CD8-positive, alpha-beta memory T cell (primary cell): Measurements from ENCODE around the gene DSG3. TPM values are rescaled to one million over a fixed set of nuclear protein-coding genes. Genes with fewer than 3 reads are reported as not detected.

Experiments used
- CTCF ChIA-PET: fragments of 350-600 bp; sonication (Branson Sonifier 250); formaldehyde crosslinking; loops from one replicate; lab custom pipeline; 2021; ENCODE audit warnings: antibody characterized with exemption; lab: Charles Lee
- POLR2A ChIA-PET: fragments of 350-600 bp; sonication (Branson Sonifier 250); formaldehyde crosslinking; loops from one replicate; lab custom pipeline; 2021; ENCODE audit warnings: antibody characterized with exemption; lab: Charles Lee
- DNase-seq, 5 donors: peaks; one replicate each; pipeline versions ENCODE4 v3.0.0 to v3.0.0-alpha.2; 2020 to 2022; ENCODE audit warnings: mixed read lengths in 1 of 5
- H3K27ac ChIP-seq: one replicate; pipeline ENCODE4 v1.7.0; 2013; ENCODE audit warnings: low read depth, mild to moderate bottlenecking, low read length, moderate library complexity
- H3K27me3 ChIP-seq: 2 replicates; pipeline ENCODE4 v1.7.0; 2013; ENCODE audit warnings: low read length, mild to moderate bottlenecking; ENCODE audit not compliant: insufficient read depth, poor library complexity, severe bottlenecking
- H3K36me3 ChIP-seq: 2 replicates; pipeline ENCODE4 v1.7.0; 2013; ENCODE audit warnings: mild to moderate bottlenecking, low read length, moderate library complexity; ENCODE audit not compliant: insufficient read depth
- H3K4me1 ChIP-seq: 2 replicates; pipeline ENCODE4 v1.7.0; 2013; ENCODE audit warnings: mild to moderate bottlenecking, low read length, moderate library complexity; ENCODE audit not compliant: insufficient read depth
- H3K4me3 ChIP-seq: 2 replicates; pipeline ENCODE4 v1.7.0; 2013; ENCODE audit warnings: mild to moderate bottlenecking, low read length
- H3K9me3 ChIP-seq: 2 replicates; pipeline ENCODE4 v1.7.0; 2013; ENCODE audit warnings: mild to moderate bottlenecking, low read length
- H3K27ac Mint-ChIP-seq, 8 donors: one replicate each; pipeline ENCODE4 v1.8.0; 2020 to 2021; ENCODE audit warnings: mixed read lengths in 8 of 8, mild to moderate bottlenecking in 6 of 8, inconsistent platforms in 3 of 8, moderate library complexity in 3 of 8
- H3K27me3 Mint-ChIP-seq, 2 donors: one replicate each; pipeline ENCODE4 v1.8.0; 2020 to 2021; ENCODE audit warnings: mixed read lengths in 2 of 2, mild to moderate bottlenecking in 1 of 2, moderate library complexity in 1 of 2
- H3K36me3 Mint-ChIP-seq, 3 donors: one replicate each; pipeline ENCODE4 v1.8.0; 2020 to 2021; ENCODE audit warnings: mixed read lengths in 3 of 3, inconsistent platforms in 1 of 3, mild to moderate bottlenecking in 1 of 3
- H3K4me1 Mint-ChIP-seq, 3 donors: one replicate each; pipeline ENCODE4 v1.8.0; 2020 to 2021; ENCODE audit warnings: mixed read lengths in 3 of 3, inconsistent platforms in 1 of 3, mild to moderate bottlenecking in 1 of 3
- H3K4me3 Mint-ChIP-seq, 7 donors: one replicate each; pipeline ENCODE4 v1.8.0; 2020 to 2021; ENCODE audit warnings: mixed read lengths in 7 of 7, mild to moderate bottlenecking in 6 of 7, moderate library complexity in 4 of 7, inconsistent platforms in 2 of 7
- H3K9me3 Mint-ChIP-seq, 5 donors: one replicate each; pipeline ENCODE4 v1.8.0; 2020 to 2022; ENCODE audit warnings: mixed read lengths in 5 of 5, mild to moderate bottlenecking in 3 of 5, moderate library complexity in 2 of 5, inconsistent platforms in 1 of 5
- polyA plus RNA-seq: library from polyadenylated mRNA; unstranded; fragments of 300-500 nt; fragmentation: Illumina TruSeq; gene quantifications from one replicate; pipeline ENCODE4 v1.2.3, GENCODE V29; 2021
- total RNA-seq, 2 experiments: library from RNA; stranded (reverse); gene quantifications; one replicate each; pipeline ENCODE4 v1.2.3, GENCODE V29; 2021

The DSG3 gene
- total and polyA plus RNA-seq, 3 experiments from 2014 or later: not detected

DNA sequence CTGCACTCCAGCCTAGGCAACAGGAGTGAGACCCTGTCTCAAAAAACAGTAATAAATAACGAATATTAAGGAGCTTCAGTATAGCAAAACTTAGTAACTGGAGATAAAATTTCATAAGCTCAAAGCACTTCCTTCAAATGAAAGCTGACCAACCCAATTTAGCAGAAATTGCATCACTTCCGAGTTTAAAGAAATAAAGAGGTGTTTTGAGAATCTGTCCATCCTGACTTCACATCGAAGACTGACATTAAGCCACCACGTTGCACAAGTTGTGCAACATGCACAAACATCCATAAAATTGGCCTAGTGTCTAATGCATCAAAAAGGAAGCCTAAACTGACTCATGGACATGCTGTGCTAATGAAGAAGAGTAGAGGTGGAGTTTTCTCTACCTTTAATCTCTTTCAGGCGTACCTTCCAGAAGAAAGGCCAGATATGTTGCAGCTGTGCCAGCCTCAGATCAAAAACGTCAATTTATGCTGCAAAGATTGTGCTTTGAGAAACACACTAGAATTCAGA lies 7.7 kb upstream of the DSG3 start:
- no peaks in the 10 kb centered on the region for H3K4me1 Mint-ChIP-seq
- Histone ChIP-seq H3K36me3 (no peaks in the 10 kb centered on the region), H3K9me3 (no peaks in the 10 kb centered on the region), H3K4me1 (no peaks in the 10 kb centered on the region), H3K27ac (no peak overlapping the region), H3K4me3 (no peak overlapping the region), H3K27me3 (no peaks in the 10 kb centered on the region)
- no peak overlapping the region for H3K4me3 Mint-ChIP-seq
- ChIA-PET POLR2A (no interaction called here), CTCF (no interaction called here)
- peaks cover 0 to 3% (median 0%) of the 10 kb centered on the region in 5 donors for H3K9me3 Mint-ChIP-seq
- H3K27me3 Mint-ChIP-seq: no peaks in the 10 kb centered on the region
- DNase-seq: no peak
- H3K27ac Mint-ChIP-seq: no peak overlapping the region
- no peaks in the 10 kb centered on the region for H3K36me3 Mint-ChIP-seq

- CTCF ChIA-PET: no interaction called here
- Mint-ChIP-seq H3K36me3 (no peaks in the 10 kb centered on the region), H3K4me3 (no peak overlapping the region), H3K27me3 (no peaks in the 10 kb centered on the region), H3K27ac (no peak overlapping the region), H3K4me1 (no peaks in the 10 kb centered on the region), H3K9me3 (peaks cover 0 to 3% (median 0%) of the 10 kb centered on the region in 5 donors)
- no peak for DNase-seq
- H3K27me3 ChIP-seq: no peaks in the 10 kb centered on the region
- no peaks in the 10 kb centered on the region for H3K9me3 ChIP-seq
- no peaks in the 10 kb centered on the region for H3K36me3 ChIP-seq
- H3K4me1 ChIP-seq: no peaks in the 10 kb centered on the region
- no peak overlapping the region for H3K4me3 ChIP-seq
- H3K27ac ChIP-seq: no peak overlapping the region
- POLR2A ChIA-PET: no interaction called here
Measured at GRCh38 chr18:31440787-31441186, 6.8 kb upstream of the DSG3 start.

DNA sequence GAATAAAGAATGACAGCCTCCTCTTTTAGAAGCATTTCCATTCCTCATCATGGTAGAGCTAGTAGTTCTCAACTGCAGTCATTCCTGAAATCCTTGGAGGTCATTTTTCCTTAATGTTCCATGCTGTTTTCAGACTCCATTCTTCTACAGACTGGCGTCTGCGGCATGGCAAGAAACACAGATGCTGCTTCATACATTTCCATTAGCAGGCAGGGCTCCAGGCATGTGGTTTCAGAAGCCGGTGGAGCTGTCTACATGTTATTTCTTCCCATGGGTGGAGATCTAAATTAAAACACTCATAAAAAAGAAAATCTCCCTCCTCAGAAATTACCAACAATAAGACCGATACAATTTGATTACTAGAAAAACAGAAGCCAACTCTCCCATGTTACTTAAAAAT lies 6.0 kb upstream of the DSG3 start:
- Histone ChIP-seq H3K27me3 (no peaks in the 10 kb centered on the region), H3K9me3 (no peaks in the 10 kb centered on the region), H3K27ac (no peak overlapping the region), H3K36me3 (no peaks in the 10 kb centered on the region), H3K4me3 (no peak overlapping the region), H3K4me1 (no peaks in the 10 kb centered on the region)
- Mint-ChIP-seq H3K36me3 (no peaks in the 10 kb centered on the region), H3K9me3 (peaks cover 0 to 3% (median 0%) of the 10 kb centered on the region in 5 donors), H3K4me1 (no peaks in the 10 kb centered on the region), H3K27me3 (no peaks in the 10 kb centered on the region), H3K4me3 (no peak overlapping the region), H3K27ac (no peak overlapping the region)
- DNase-seq: no peak
- POLR2A ChIA-PET: no interaction called here
- CTCF ChIA-PET: no interaction called here

DNA sequence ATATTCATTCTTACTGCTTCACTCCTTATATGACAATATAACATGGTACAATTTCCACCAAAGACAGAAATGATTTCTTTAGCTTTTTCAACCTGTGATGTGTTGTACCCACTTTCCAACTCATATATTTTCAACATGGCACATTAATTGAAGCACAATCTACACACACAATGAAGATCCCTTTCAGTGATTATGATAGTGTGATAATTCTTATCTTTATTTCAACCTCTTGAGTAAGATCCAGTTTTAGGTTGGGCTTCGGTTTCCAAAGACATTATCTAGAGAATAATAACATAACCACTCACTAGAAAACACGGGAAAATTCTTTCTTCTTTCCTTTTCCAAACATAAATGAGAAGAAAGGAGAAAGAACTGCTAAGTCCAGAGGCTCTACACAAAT lies 3.4 kb upstream of the DSG3 start:
- Mint-ChIP-seq H3K27me3 (no peaks in the 10 kb centered on the region), H3K4me1 (no peaks in the 10 kb centered on the region), H3K4me3 (no peak overlapping the region), H3K27ac (no peak overlapping the region), H3K36me3 (no peaks in the 10 kb centered on the region), H3K9me3 (peaks cover 0 to 3% (median 0%) of the 10 kb centered on the region in 5 donors)
- Histone ChIP-seq H3K27ac (no peak overlapping the region), H3K36me3 (no peaks in the 10 kb centered on the region), H3K9me3 (no peaks in the 10 kb centered on the region), H3K27me3 (no peaks in the 10 kb centered on the region), H3K4me1 (no peaks in the 10 kb centered on the region), H3K4me3 (no peak overlapping the region)
- POLR2A ChIA-PET: no interaction called here
- CTCF ChIA-PET: no interaction called here
- DNase-seq: no peak

- Histone ChIP-seq H3K9me3 (no peaks in the 10 kb centered on the region), H3K27ac (no peak overlapping the region), H3K4me1 (no peaks in the 10 kb centered on the region), H3K36me3 (no peaks in the 10 kb centered on the region), H3K4me3 (no peak overlapping the region), H3K27me3 (no peaks in the 10 kb centered on the region)
- H3K27me3 Mint-ChIP-seq: no peaks in the 10 kb centered on the region
- H3K27ac Mint-ChIP-seq: no peak overlapping the region
- ChIA-PET CTCF (no interaction called here), POLR2A (no interaction called here)
- no peak overlapping the region for H3K4me3 Mint-ChIP-seq
- peaks cover 0 to 3% (median 0%) of the 10 kb centered on the region in 5 donors for H3K9me3 Mint-ChIP-seq
- no peaks in the 10 kb centered on the region for H3K4me1 Mint-ChIP-seq
- DNase-seq: no peak
- no peaks in the 10 kb centered on the region for H3K36me3 Mint-ChIP-seq
Measured at GRCh38 chr18:31445908-31446307, 1.6 kb upstream of the DSG3 start.

DNA sequence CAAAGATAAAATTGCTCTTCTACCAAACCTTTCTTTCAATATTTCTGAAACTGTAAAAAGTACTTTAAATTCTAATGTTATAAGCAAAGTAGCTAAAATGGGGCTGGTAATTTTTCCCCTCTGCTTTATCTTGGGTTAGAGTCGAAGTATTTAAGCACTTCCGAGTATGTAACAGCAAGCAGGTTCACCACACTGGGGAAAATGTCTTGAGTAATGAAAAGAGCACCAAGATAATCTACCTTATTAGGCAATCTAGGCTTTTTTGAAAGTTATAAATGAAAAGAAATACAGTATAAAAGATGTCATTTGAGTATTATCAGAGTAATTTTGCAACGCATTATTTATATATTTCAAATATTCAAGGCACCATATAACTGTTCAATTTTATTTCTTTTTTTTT lies 687 bp upstream of the DSG3 start:
- H3K27ac ChIP-seq: no peak overlapping the region
- H3K4me1 ChIP-seq: no peaks in the 10 kb centered on the region
- no peak for DNase-seq
- H3K27ac Mint-ChIP-seq: no peak overlapping the region
- no peaks in the 10 kb centered on the region for H3K36me3 Mint-ChIP-seq
- no peaks in the 10 kb centered on the region for H3K27me3 ChIP-seq
- no peak overlapping the region for H3K4me3 Mint-ChIP-seq
- no peak overlapping the region for H3K4me3 ChIP-seq
- H3K27me3 Mint-ChIP-seq: no peaks in the 10 kb centered on the region
- H3K4me1 Mint-ChIP-seq: no peaks in the 10 kb centered on the region
- H3K9me3 Mint-ChIP-seq: peaks cover 0 to 3% (median 0%) of the 10 kb centered on the region in 5 donors
- ChIA-PET CTCF (no interaction called here), POLR2A (no interaction called here)
- H3K36me3 ChIP-seq: no peaks in the 10 kb centered on the region
- H3K9me3 ChIP-seq: no peaks in the 10 kb centered on the region

DNA sequence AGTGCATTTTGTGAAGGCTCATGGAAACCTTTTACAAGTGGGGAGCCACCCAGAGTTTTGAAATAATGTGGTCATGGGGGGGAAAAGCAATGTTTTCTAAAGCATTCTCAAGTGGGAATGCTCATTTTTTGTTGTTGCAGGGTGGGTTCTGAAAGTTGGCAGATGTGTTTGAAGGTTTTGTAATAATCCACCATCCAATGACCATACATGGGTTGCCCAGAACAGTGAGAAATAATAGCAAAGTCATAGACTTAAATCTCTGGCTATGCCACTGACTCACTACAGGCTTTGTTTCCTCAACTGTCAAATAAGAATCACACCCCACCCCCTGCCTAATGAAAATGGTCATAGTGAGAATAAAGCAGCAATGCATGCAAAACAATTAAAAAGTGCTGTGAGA lies 2.9 kb downstream of the DSG3 start:
- Mint-ChIP-seq H3K4me1 (no peaks in the 10 kb centered on the region), H3K36me3 (no peaks in the 10 kb centered on the region), H3K9me3 (no peaks in the 10 kb centered on the region), H3K27me3 (no peaks in the 10 kb centered on the region), H3K27ac (no peak overlapping the region), H3K4me3 (no peak overlapping the region)
- DNase-seq: no peak
- Histone ChIP-seq H3K36me3 (no peaks in the 10 kb centered on the region), H3K4me3 (no peak overlapping the region), H3K27ac (no peak overlapping the region), H3K4me1 (no peaks in the 10 kb centered on the region), H3K27me3 (no peaks in the 10 kb centered on the region), H3K9me3 (no peaks in the 10 kb centered on the region)
- POLR2A ChIA-PET: no interaction called here
- CTCF ChIA-PET: no interaction called here

GRCh38 chr18:31451625-31452024 lies 4.1 kb downstream of the DSG3 start:
- Mint-ChIP-seq H3K27me3 (no peaks in the 10 kb centered on the region), H3K4me1 (no peaks in the 10 kb centered on the region), H3K36me3 (no peaks in the 10 kb centered on the region), H3K27ac (no peak overlapping the region), H3K9me3 (no peaks in the 10 kb centered on the region), H3K4me3 (no peak overlapping the region)
- no peaks in the 10 kb centered on the region for H3K4me1 ChIP-seq
- CTCF ChIA-PET: no interaction called here
- no peaks in the 10 kb centered on the region for H3K27me3 ChIP-seq
- no peak overlapping the region for H3K4me3 ChIP-seq
- DNase-seq: no peak
- H3K9me3 ChIP-seq: no peaks in the 10 kb centered on the region
- no peaks in the 10 kb centered on the region for H3K36me3 ChIP-seq
- no peak overlapping the region for H3K27ac ChIP-seq
- POLR2A ChIA-PET: no interaction called here
